HepG2 (cell line): ENCODE measurements around the gene FGFR2. TPM values are rescaled to one million over a fixed set of nuclear protein-coding genes. Genes with fewer than 3 reads are reported as not detected.

Experiments
- ATAC-seq: fragments of 200-7000 bp; cut with Tn5 transposase; 3 replicates; pipeline ENCODE4 v1.9.1; 2020; ENCODE audit warnings: mild to moderate bottlenecking, moderate library complexity
- BruUV-seq: library from RNA; stranded (reverse); fragments of 400-500 nt; replicated peaks from 2 replicates; lab custom pipeline; 2021; lab: Mats Ljungman, UMichigan
- CTCF ChIA-PET: fragments of 300-600 bp; formaldehyde crosslinking; extraction: SDS; loops from one replicate; lab custom pipeline; 2021; ENCODE audit warnings: low total read pairs, inconsistent platforms, low intra/inter-chr PET ratio; lab: Yijun Ruan, JAX
- POLR2A ChIA-PET: fragments of 350-600 bp; sonication (Branson Sonifier 250); formaldehyde crosslinking; loops from one replicate; lab custom pipeline; 2020; ENCODE audit warnings: antibody characterized with exemption, inconsistent platforms; lab: Yijun Ruan, JAX
- DNase-seq: peaks from one replicate; pipeline ENCODE4 v3.0.0-alpha.2; 2015; ENCODE audit warnings: low spot score
- FAIRE-seq: peaks from 3 replicates; lab custom pipeline; 2011; peaks lifted over from hg19 to GRCh38; lab: Jason Lieb, UNC
- H2AFZ ChIP-seq: one replicate; pipeline ENCODE4 v1.6.1; 2011; ENCODE audit warnings: low read length, inconsistent platforms
- H3K27ac ChIP-seq: fragments of 300-600 bp; 3 replicates; pipeline ENCODE4 v1.8.0; 2011; ENCODE audit warnings: mixed run types, mild to moderate bottlenecking, mixed read lengths, low read length, inconsistent platforms; ENCODE audit not compliant: insufficient read depth; ENCODE audit errors: extremely low read length
- H3K27me3 ChIP-seq, 2 experiments: fragments of 200-600 bp in 1 of 2; 2 replicates in 1 of 2; 3 replicates in 1 of 2; pipeline versions ENCODE4 v1.6.0 to v1.8.0; 2011; ENCODE audit warnings: low read length in 2 of 2, mild to moderate bottlenecking in 2 of 2, moderate library complexity in 2 of 2, inconsistent platforms in 1 of 2; ENCODE audit not compliant: insufficient read depth in 2 of 2, control insufficient read depth in 1 of 2
- H3K36me3 ChIP-seq, 2 experiments: fragments of 200-600 bp in 1 of 2; replicated peaks in 1 of 2; 2 replicates in 1 of 2; 3 replicates in 1 of 2; pipeline versions ENCODE4 v1.5.1 to v1.8.0; 2011; ENCODE audit warnings: low read length in 2 of 2, inconsistent platforms in 1 of 2; ENCODE audit not compliant: insufficient read depth in 2 of 2, control insufficient read depth in 1 of 2
- H3K4me1 ChIP-seq: 2 replicates; pipeline ENCODE4 v1.5.1; 2012; ENCODE audit warnings: low read length, inconsistent platforms; ENCODE audit not compliant: insufficient read depth
- H3K4me2 ChIP-seq: 2 replicates; pipeline ENCODE4 v1.6.0; 2011; ENCODE audit warnings: low read depth, low read length, inconsistent platforms
- H3K4me3 ChIP-seq, 3 experiments: fragments of 200-600 bp in 1 of 3; sonication (generic), shearing (Covaris generic) in 1 of 3; replicated peaks in 1 of 3; 2 replicates each; pipeline ENCODE4 v1.5.1; 2011 to 2016; ENCODE audit warnings: low read length in 3 of 3, inconsistent platforms in 2 of 3, low read depth in 2 of 3, mild to moderate bottlenecking in 2 of 3, control low read depth in 1 of 3, mixed read lengths in 1 of 3; ENCODE audit not compliant: insufficient read depth in 1 of 3
- H3K79me2 ChIP-seq: one replicate; pipeline ENCODE4 v1.6.1; 2011; ENCODE audit warnings: low read length, inconsistent platforms; ENCODE audit not compliant: insufficient read depth
- H3K9ac ChIP-seq: 2 replicates; pipeline ENCODE4 v1.6.0; 2011; ENCODE audit warnings: mild to moderate bottlenecking, low read depth, low read length, inconsistent platforms; ENCODE audit not compliant: insufficient read depth
- H3K9me3 ChIP-seq: 2 replicates; pipeline ENCODE4 v1.5.1; 2012; ENCODE audit warnings: mild to moderate bottlenecking, low read length
- H4K20me1 ChIP-seq: 2 replicates; pipeline ENCODE4 v1.6.0; 2011; ENCODE audit warnings: inconsistent platforms, mild to moderate bottlenecking, low read length, moderate library complexity; ENCODE audit not compliant: insufficient read depth
- ARNT ChIP-seq: fragments of 450-650 bp; IDR thresholded peaks from 2 replicates; pipeline ENCODE4 v1.6.1; 2017
- DR1 ChIP-seq: sonication (generic); formaldehyde crosslinking; IDR thresholded peaks from 2 replicates; pipeline ENCODE4 v1.8.0; 2021; ENCODE audit warnings: mild to moderate bottlenecking, missing genetic modification reagents, inconsistent platforms
- HMGA1 ChIP-seq: sonication (generic); formaldehyde crosslinking; conservative IDR thresholded peaks from 2 replicates; pipeline ENCODE4 v1.4.0; 2020; ENCODE audit warnings: missing genetic modification reagents
- ISX ChIP-seq: sonication (generic); formaldehyde crosslinking; conservative IDR thresholded peaks from 2 replicates; pipeline ENCODE4 v1.5.0; 2020; ENCODE audit warnings: missing genetic modification reagents
- MED13 ChIP-seq: sonication (generic); formaldehyde crosslinking; IDR thresholded peaks from 2 replicates; pipeline ENCODE4 v1.5.0; 2020; ENCODE audit warnings: missing genetic modification reagents
- RBM39 ChIP-seq: fragments of 200-400 bp; formaldehyde crosslinking; IDR thresholded peaks from one replicate; pipeline ENCODE4 v1.6.1; 2018; ENCODE audit warnings: antibody characterized with exemption, mild to moderate bottlenecking, low read depth, low read length; ENCODE audit not compliant: poor library complexity, severe bottlenecking
- RFX1 ChIP-seq: fragments of 450-650 bp; IDR thresholded peaks from 2 replicates; pipeline ENCODE4 v1.6.1; 2017
- TAF15 ChIP-seq: fragments of 200-400 bp; formaldehyde crosslinking; IDR thresholded peaks from one replicate; pipeline ENCODE4 v1.6.1; 2018; ENCODE audit warnings: mild to moderate bottlenecking, low read depth, low read length; ENCODE audit not compliant: poor library complexity, severe bottlenecking
- TEAD2 ChIP-seq: sonication (generic); formaldehyde crosslinking; IDR thresholded peaks from 2 replicates; pipeline ENCODE4 v1.9.0; 2021; ENCODE audit warnings: missing genetic modification reagents
- ZNF292 ChIP-seq: sonication (generic); formaldehyde crosslinking; IDR thresholded peaks from 2 replicates; pipeline ENCODE4 v1.8.1; 2022; ENCODE audit warnings: mild to moderate bottlenecking, low read depth, missing genetic modification reagents, borderline replicate concordance
- ZNF337 ChIP-seq: sonication (generic); formaldehyde crosslinking; IDR thresholded peaks from 2 replicates; pipeline ENCODE4 v1.5.1; 2020; ENCODE audit warnings: missing genetic modification reagents, low read depth, mild to moderate bottlenecking, borderline replicate concordance
- ZNF33A ChIP-seq: sonication (generic); formaldehyde crosslinking; IDR thresholded peaks from 2 replicates; pipeline ENCODE4 v1.5.1; 2020; ENCODE audit warnings: missing genetic modification reagents, mild to moderate bottlenecking, moderate library complexity, borderline replicate concordance
- ZNF484 ChIP-seq: sonication (generic); formaldehyde crosslinking; IDR thresholded peaks from 2 replicates; pipeline ENCODE4 v1.5.1; 2020; ENCODE audit warnings: mild to moderate bottlenecking, low read depth, missing genetic modification reagents, borderline replicate concordance
- ZNF543 ChIP-seq: sonication (generic); formaldehyde crosslinking; IDR thresholded peaks from 2 replicates; pipeline ENCODE4 v1.4.0; 2020; ENCODE audit warnings: mild to moderate bottlenecking, missing genetic modification reagents
- ZNF558 ChIP-seq: sonication (generic); formaldehyde crosslinking; IDR thresholded peaks from 2 replicates; pipeline ENCODE4 v1.9.0; 2022; ENCODE audit warnings: mild to moderate bottlenecking, missing genetic modification reagents, borderline replicate concordance
- ZNF709 ChIP-seq: sonication (generic); formaldehyde crosslinking; IDR thresholded peaks from 2 replicates; pipeline ENCODE4 v1.5.0; 2020; ENCODE audit warnings: mild to moderate bottlenecking, missing genetic modification reagents
- ZNF75D ChIP-seq: sonication (generic); formaldehyde crosslinking; IDR thresholded peaks from 2 replicates; pipeline ENCODE4 v1.8.1; 2023; ENCODE audit warnings: missing genetic modification reagents, mild to moderate bottlenecking, borderline replicate concordance
- WGBS: methylation state at CpG from one replicate; pipeline ENCODE4 v1.1.6; 2017; ENCODE audit warnings: low lambda C conversion rate; 5-methylcytosine and 5-hydroxymethylcytosine counted together
- in situ Hi-C: cut with HindIII; loops from 2 replicates; pipeline ENCODE4 v1.10.0; 2017; ENCODE audit warnings: low pct_unique_long_range_greater_than_20kb; ENCODE audit not compliant: extremely low pct_ligation_motif_present
- intact Hi-C: fragments of 100-400 bp; cut with micrococcal nuclease; formaldehyde crosslinking; loops from one replicate; pipeline ENCODE4 v1.10.0; 2022; ENCODE audit not compliant: unreplicated experiment
- polyA plus RNA-seq, 8 experiments: library from polyadenylated mRNA; depleted of rRNA in 3 of 8; stranded (reverse) in 7 of 8; unstranded in 1 of 8; fragments of >200 nt; fragmentation: Illumina TruSeq in 4 of 8; extraction: Trizol in 4 of 8; gene quantifications; 2 replicates each; pipeline versions ENCODE4 v1.2.1 to v1.2.3, GENCODE V29; 2011 to 2016; ENCODE audit warnings: low read depth in 4 of 8, missing spikeins in 1 of 8, mixed read lengths in 1 of 8; ENCODE audit not compliant: insufficient read depth in 1 of 8
- total RNA-seq, 5 experiments: library from RNA; depleted of rRNA; stranded (reverse); fragments of >200 nt; fragmentation: Illumina TruSeq; extraction: Trizol; gene quantifications; 2 replicates each; pipeline ENCODE4 v1.2.3, GENCODE V29; 2016; ENCODE audit warnings: low read depth in 1 of 5
- TF ChIP-seq, protein P1 (sequence below): sonication (generic); formaldehyde crosslinking; IDR thresholded peaks from 2 replicates; pipeline ENCODE4 v1.4.0; 2020; ENCODE audit warnings: missing genetic modification reagents
- TF ChIP-seq, protein P2 (sequence below): sonication (generic); formaldehyde crosslinking; IDR thresholded peaks from 2 replicates; pipeline ENCODE4 v1.4.0; 2020; ENCODE audit warnings: mild to moderate bottlenecking, missing genetic modification reagents
- TF ChIP-seq, protein P3 (sequence below): sonication (generic); formaldehyde crosslinking; IDR thresholded peaks from 2 replicates; pipeline ENCODE4 v1.8.1; 2023; ENCODE audit warnings: missing genetic modification reagents, inconsistent platforms, borderline replicate concordance

FGFR2 gene
- total and polyA plus RNA-seq, 2 of the 13 experiments (the other 11 are each of a cell fraction or from before 2014, with no cell fraction given) = 1.6 to 2.6 TPM

DNA sequence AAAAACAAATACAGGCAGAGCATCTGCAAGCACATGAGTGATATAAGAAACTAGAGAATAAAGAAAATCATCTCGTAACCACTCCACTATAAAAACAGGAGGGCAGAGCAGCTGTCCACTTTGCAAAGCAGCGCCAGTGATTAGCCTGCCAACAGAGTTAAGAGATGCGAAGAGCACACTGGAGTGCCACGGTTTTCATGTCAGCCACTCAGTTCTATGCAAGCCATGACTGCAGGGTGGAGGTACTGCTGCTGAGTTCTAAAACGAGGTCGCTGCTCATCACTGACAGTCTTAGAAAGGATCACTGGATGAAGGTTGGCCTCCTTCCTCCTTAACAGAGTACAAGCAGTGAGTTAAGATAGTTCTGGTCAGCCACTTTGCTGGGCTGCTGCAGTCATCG, 58.5 kb downstream of the FGFR2 start:
- H3K27ac ChIP-seq = no peak overlapping the region
- H3K79me2 ChIP-seq = no peaks in the 10 kb centered on the region
- POLR2A ChIA-PET = interaction anchor here (1.8 kb wide), 1 partner anchor 16 kb away, joined by 4 read pairs; no protein-coding TSS in a partner anchor
- no peaks in the 10 kb centered on the region for H3K9me3 ChIP-seq
- DNase-seq = no peak
- in situ Hi-C loops (no loop called here), intact Hi-C loops (no loop called here)
- no peak overlapping the region for H3K4me2 ChIP-seq
- no peaks in the 10 kb centered on the region for H3K36me3 ChIP-seq
- peaks cover 35% of the 10 kb centered on the region for H3K4me1 ChIP-seq
- no peak overlapping the region for H3K9ac ChIP-seq
- no peak for TF ChIP-seq TAF15
- TF ChIP-seq RFX1 = no peak
- TF ChIP-seq ZNF75D = no peak
- TF ChIP-seq MED13 (CRISPR knock-in tag) = no peak
- no peak for TF ChIP-seq HMGA1
- no peak for TF ChIP-seq RBM39
- no peak for TF ChIP-seq TEAD2 (CRISPR knock-in tag)
- TF ChIP-seq ZNF33A (CRISPR knock-in tag) = no peak
- TF ChIP-seq, protein P1, sequence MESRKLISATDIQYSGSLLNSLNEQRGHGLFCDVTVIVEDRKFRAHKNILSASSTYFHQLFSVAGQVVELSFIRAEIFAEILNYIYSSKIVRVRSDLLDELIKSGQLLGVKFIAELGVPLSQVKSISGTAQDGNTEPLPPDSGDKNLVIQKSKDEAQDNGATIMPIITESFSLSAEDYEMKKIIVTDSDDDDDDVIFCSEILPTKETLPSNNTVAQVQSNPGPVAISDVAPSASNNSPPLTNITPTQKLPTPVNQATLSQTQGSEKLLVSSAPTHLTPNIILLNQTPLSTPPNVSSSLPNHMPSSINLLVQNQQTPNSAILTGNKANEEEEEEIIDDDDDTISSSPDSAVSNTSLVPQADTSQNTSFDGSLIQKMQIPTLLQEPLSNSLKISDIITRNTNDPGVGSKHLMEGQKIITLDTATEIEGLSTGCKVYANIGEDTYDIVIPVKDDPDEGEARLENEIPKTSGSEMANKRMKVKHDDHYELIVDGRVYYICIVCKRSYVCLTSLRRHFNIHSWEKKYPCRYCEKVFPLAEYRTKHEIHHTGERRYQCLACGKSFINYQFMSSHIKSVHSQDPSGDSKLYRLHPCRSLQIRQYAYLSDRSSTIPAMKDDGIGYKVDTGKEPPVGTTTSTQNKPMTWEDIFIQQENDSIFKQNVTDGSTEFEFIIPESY = no peak
- TF ChIP-seq ZNF543 = no peak
- TF ChIP-seq ZNF558 (CRISPR knock-in tag) = no peak
- TF ChIP-seq, protein P2, sequence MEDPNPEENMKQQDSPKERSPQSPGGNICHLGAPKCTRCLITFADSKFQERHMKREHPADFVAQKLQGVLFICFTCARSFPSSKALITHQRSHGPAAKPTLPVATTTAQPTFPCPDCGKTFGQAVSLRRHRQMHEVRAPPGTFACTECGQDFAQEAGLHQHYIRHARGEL (CRISPR knock-in tag) = no peak
- no peak for TF ChIP-seq DR1 (CRISPR knock-in tag)
- TF ChIP-seq ZNF292 = no peak
- no peak for TF ChIP-seq ZNF484 (CRISPR knock-in tag)
- no peak for TF ChIP-seq ZNF709
- no peak for TF ChIP-seq ZNF337
- TF ChIP-seq, protein P3, sequence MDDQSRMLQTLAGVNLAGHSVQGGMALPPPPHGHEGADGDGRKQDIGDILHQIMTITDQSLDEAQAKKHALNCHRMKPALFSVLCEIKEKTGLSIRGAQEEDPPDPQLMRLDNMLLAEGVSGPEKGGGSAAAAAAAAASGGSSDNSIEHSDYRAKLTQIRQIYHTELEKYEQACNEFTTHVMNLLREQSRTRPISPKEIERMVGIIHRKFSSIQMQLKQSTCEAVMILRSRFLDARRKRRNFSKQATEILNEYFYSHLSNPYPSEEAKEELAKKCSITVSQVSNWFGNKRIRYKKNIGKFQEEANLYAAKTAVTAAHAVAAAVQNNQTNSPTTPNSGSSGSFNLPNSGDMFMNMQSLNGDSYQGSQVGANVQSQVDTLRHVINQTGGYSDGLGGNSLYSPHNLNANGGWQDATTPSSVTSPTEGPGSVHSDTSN (CRISPR knock-in tag) = no peak
- TF ChIP-seq ARNT = no peak
- TF ChIP-seq ISX (CRISPR knock-in tag) = no peak
- no peak overlapping the region for H3K4me3 ChIP-seq
- FAIRE-seq = no peak
- no peaks in the 10 kb centered on the region for H3K27me3 ChIP-seq
- CTCF ChIA-PET = no interaction called here
- no peaks in the 10 kb centered on the region for H4K20me1 ChIP-seq
- BruUV-seq = no TSS peak
- no peak for ATAC-seq
- no peak overlapping the region for H2AFZ ChIP-seq
- WGBS = 83% methylated on average over 5 of the region's 7 CpGs
